GM21576 (cell line): ENCODE measurements around the gene HOXB9.

Experiments
- ATAC-seq: cut with Tn5 transposase; IDR thresholded peaks from one replicate; pipeline ENCODE4 v1.9.1; 2021; ENCODE audit warnings: mild to moderate bottlenecking, moderate library complexity; ENCODE audit not compliant: unreplicated experiment

The HOXB9 gene

GRCh38 chr17:48639982-48640857, 14.1 kb upstream of the HOXB9 start:
- ATAC-seq: no peak

- no peak for ATAC-seq
Measured at GRCh38 chr17:48639136-48639535, 13.0 kb upstream of the HOXB9 start.

GRCh38 chr17:48637323-48638260, 11.4 kb upstream of the HOXB9 start:
- ATAC-seq: no peak

- no peak for ATAC-seq
Measured at GRCh38 chr17:48636177-48637018, 10.2 kb upstream of the HOXB9 start.

- no peak for ATAC-seq
Measured at GRCh38 chr17:48634493-48635208, 8.5 kb upstream of the HOXB9 start.

- no peak for ATAC-seq
Measured at GRCh38 chr17:48633266-48633677, 7.1 kb upstream of the HOXB9 start.

GRCh38 chr17:48632579-48633265, 6.6 kb upstream of the HOXB9 start:
- no peak for ATAC-seq

- ATAC-seq: no peak
Measured at GRCh38 chr17:48631693-48632578, 5.8 kb upstream of the HOXB9 start.

- ATAC-seq: no peak
Measured at GRCh38 chr17:48630925-48631692, 5.0 kb upstream of the HOXB9 start.

- no peak for ATAC-seq
Measured at GRCh38 chr17:48630009-48630924, 4.1 kb upstream of the HOXB9 start.

- ATAC-seq: no peak
Measured at GRCh38 chr17:48629411-48629759, 3.2 kb upstream of the HOXB9 start.

GRCh38 chr17:48628649-48629410, 2.7 kb upstream of the HOXB9 start:
- no peak for ATAC-seq

- ATAC-seq: no peak
Measured at GRCh38 chr17:48627623-48628521, 1.7 kb upstream of the HOXB9 start.

- no peak for ATAC-seq
Measured at GRCh38 chr17:48627118-48627597, 1.0 kb upstream of the HOXB9 start.
